Natural killer cell (primary cell): ENCODE results near the gene TRHDE. TPM values are rescaled to one million over a fixed set of nuclear protein-coding genes. Genes with fewer than 3 reads are reported as not detected.

Experiments
- ATAC-seq, 3 donors: fragments of 150-1000 bp in 2 of 3; fragments of 200-7000 bp in 1 of 3; cut with Tn5 transposase; 1 replicate in 1 of 3; 2 replicates in 2 of 3; pipeline ENCODE4 v1.10.0; 2021; ENCODE audit warnings: mild to moderate bottlenecking in 2 of 3, moderate library complexity in 2 of 3
- DNase-seq, 2 donors: peaks; one replicate each; pipeline versions ENCODE4 v3.0.0 to v3.0.0-alpha.2; 2013 to 2021; ENCODE audit warnings: mixed read lengths in 1 of 2
- H3K27ac ChIP-seq: one replicate; pipeline ENCODE4 v1.5.1; 2013; ENCODE audit warnings: mild to moderate bottlenecking, low read length
- H3K27me3 ChIP-seq: one replicate; pipeline ENCODE4 v1.6.1; 2013; ENCODE audit warnings: low read length; ENCODE audit not compliant: control insufficient read depth, insufficient read depth
- H3K36me3 ChIP-seq: one replicate; pipeline ENCODE4 v1.6.1; 2013; ENCODE audit warnings: low read length; ENCODE audit not compliant: control insufficient read depth, insufficient read depth
- H3K4me1 ChIP-seq: one replicate; pipeline ENCODE4 v1.6.1; 2013; ENCODE audit warnings: low read length; ENCODE audit not compliant: control insufficient read depth, insufficient read depth
- H3K4me3 ChIP-seq: one replicate; pipeline ENCODE4 v1.5.1; 2013; ENCODE audit warnings: low read length
- H3K9me3 ChIP-seq: one replicate; pipeline ENCODE4 v1.6.1; 2013; ENCODE audit warnings: low read length; ENCODE audit not compliant: control insufficient read depth, insufficient read depth
- H3K27ac Mint-ChIP-seq, 2 donors: one replicate each; pipeline ENCODE4 v1.8.0; 2022; ENCODE audit warnings: mild to moderate bottlenecking in 2 of 2, mixed read lengths in 2 of 2, moderate library complexity in 1 of 2
- H3K27me3 Mint-ChIP-seq, 2 donors: one replicate each; pipeline ENCODE4 v1.8.0; 2022; ENCODE audit warnings: low read depth in 2 of 2, mixed read lengths in 2 of 2
- H3K36me3 Mint-ChIP-seq: one replicate; pipeline ENCODE4 v1.8.0; 2022; ENCODE audit warnings: mixed read lengths
- H3K4me1 Mint-ChIP-seq, 2 donors: one replicate each; pipeline ENCODE4 v1.8.0; 2022; ENCODE audit warnings: mixed read lengths in 2 of 2
- H3K4me3 Mint-ChIP-seq: one replicate; pipeline ENCODE4 v1.8.0; 2022; ENCODE audit warnings: mild to moderate bottlenecking, moderate library complexity, mixed read lengths
- H3K9me3 Mint-ChIP-seq, 2 donors: one replicate each; pipeline ENCODE4 v1.8.0; 2022; ENCODE audit warnings: mixed read lengths in 2 of 2
- WGBS: methylation state at CpG from one replicate; pipeline ENCODE4 v1.1.7; 2013; ENCODE audit warnings: missing lambda C conversion rate; ENCODE audit not compliant: insufficient coverage; 5-methylcytosine and 5-hydroxymethylcytosine counted together
- intact Hi-C: fragments of 100-400 bp; cut with micrococcal nuclease; formaldehyde crosslinking; loops from one replicate; pipeline ENCODE4 v1.14.2; 2022
- total RNA-seq, 4 donors: library from RNA; stranded (reverse); fragments of 120-200 nt in 1 of 4; gene quantifications; one replicate each; pipeline versions ENCODE4 v1.2.3 to v1.2.4, GENCODE V29; 2013 to 2022
- TF ChIP-seq, protein P1 (sequence below): fragments of 200-600 bp; IDR thresholded peaks from one replicate; pipeline ENCODE4 v1.8.0; 2022; ENCODE audit warnings: antibody characterized with exemption

TRHDE gene, protein sequence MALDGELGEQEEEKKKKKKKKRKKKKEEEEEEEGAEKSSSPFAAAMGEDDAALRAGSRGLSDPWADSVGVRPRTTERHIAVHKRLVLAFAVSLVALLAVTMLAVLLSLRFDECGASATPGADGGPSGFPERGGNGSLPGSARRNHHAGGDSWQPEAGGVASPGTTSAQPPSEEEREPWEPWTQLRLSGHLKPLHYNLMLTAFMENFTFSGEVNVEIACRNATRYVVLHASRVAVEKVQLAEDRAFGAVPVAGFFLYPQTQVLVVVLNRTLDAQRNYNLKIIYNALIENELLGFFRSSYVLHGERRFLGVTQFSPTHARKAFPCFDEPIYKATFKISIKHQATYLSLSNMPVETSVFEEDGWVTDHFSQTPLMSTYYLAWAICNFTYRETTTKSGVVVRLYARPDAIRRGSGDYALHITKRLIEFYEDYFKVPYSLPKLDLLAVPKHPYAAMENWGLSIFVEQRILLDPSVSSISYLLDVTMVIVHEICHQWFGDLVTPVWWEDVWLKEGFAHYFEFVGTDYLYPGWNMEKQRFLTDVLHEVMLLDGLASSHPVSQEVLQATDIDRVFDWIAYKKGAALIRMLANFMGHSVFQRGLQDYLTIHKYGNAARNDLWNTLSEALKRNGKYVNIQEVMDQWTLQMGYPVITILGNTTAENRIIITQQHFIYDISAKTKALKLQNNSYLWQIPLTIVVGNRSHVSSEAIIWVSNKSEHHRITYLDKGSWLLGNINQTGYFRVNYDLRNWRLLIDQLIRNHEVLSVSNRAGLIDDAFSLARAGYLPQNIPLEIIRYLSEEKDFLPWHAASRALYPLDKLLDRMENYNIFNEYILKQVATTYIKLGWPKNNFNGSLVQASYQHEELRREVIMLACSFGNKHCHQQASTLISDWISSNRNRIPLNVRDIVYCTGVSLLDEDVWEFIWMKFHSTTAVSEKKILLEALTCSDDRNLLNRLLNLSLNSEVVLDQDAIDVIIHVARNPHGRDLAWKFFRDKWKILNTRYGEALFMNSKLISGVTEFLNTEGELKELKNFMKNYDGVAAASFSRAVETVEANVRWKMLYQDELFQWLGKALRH
- total RNA-seq = under 1 TPM in 1 of 3 donors, not detected in 2; 0.33 TPM
- total RNA-seq (2013) = 0.45 TPM

DNA sequence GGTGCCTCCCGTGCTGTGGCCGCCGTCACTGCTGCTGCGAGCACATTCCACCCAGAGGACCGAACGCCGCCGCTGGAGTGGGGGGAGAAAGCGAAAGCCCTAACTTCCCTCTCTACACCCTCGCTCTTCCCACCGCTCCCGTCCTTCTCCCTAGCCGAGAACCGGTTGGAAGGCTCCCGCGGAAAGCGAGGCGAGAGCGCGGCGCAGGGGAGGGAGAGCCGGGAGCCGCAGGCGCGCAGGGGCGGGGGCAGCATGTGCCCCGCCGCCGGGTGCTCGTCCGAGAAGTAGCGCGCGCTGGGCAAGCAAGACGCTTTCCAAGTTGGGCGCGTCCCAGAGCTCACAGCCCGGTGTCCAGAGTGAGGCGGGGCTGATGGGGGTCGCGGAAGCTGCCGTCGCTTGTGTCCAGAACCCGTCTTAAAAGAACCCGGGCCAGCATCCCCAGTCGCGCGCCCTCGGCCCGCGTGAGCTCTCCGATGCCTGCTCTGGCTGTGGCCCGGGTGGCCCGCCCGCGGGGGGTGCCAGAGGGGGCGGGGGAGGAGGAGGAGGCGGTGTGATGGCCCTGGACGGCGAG, at the start of gene TRHDE:
Gene TRHDE, plus strand, starts transcription at position 280 of the 571 bp plus-strand sequence. Its CDS starts 274 bp downstream, at position 554.
- peaks cover 25 to 41% of the 10 kb centered on the region in 2 donors for H3K27me3 Mint-ChIP-seq
- 2% methylated on average over 55 of the region's 60 CpGs for WGBS
- no peaks in the 10 kb centered on the region for H3K36me3 ChIP-seq
- no peaks in the 10 kb centered on the region for H3K4me1 Mint-ChIP-seq
- no peak within 1 kb of the TSS for H3K27ac ChIP-seq
- H3K36me3 Mint-ChIP-seq = no peaks in the 10 kb centered on the region
- no peak for DNase-seq
- H3K4me3 Mint-ChIP-seq = peak within 1 kb of the TSS; percentile 35
- peaks cover 12% of the 10 kb centered on the region for H3K4me1 ChIP-seq
- H3K9me3 ChIP-seq = no peaks in the 10 kb centered on the region
- no peak within 1 kb of the TSS for H3K27ac Mint-ChIP-seq
- no peaks in the 10 kb centered on the region for H3K9me3 Mint-ChIP-seq
- TF ChIP-seq, protein P1, sequence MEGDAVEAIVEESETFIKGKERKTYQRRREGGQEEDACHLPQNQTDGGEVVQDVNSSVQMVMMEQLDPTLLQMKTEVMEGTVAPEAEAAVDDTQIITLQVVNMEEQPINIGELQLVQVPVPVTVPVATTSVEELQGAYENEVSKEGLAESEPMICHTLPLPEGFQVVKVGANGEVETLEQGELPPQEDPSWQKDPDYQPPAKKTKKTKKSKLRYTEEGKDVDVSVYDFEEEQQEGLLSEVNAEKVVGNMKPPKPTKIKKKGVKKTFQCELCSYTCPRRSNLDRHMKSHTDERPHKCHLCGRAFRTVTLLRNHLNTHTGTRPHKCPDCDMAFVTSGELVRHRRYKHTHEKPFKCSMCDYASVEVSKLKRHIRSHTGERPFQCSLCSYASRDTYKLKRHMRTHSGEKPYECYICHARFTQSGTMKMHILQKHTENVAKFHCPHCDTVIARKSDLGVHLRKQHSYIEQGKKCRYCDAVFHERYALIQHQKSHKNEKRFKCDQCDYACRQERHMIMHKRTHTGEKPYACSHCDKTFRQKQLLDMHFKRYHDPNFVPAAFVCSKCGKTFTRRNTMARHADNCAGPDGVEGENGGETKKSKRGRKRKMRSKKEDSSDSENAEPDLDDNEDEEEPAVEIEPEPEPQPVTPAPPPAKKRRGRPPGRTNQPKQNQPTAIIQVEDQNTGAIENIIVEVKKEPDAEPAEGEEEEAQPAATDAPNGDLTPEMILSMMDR = no peak
- peaks cover 23% of the 10 kb centered on the region for H3K27me3 ChIP-seq
- ATAC-seq = no peak
- no peak within 1 kb of the TSS for H3K4me3 ChIP-seq
- intact Hi-C loops = no loop called here

DNA sequence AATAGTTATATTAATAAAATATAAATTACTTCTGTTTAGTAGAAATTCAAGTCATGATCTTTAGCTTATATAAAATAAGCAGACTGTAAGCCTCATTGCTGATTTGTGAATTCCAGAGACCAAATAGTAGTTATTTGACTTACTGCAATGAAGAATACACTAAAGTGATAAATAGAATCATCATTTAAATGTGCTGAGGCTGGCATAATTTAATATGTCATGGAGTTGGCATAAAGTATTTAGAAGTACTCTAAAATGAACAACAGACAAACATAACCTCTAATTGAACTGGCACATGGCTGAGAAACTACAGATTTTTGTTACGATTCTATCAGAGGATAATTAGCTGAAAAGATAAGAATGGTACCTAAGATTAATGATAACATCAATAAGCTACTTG, 45.7 kb upstream of the TRHDE start:
- no peaks in the 10 kb centered on the region for H3K4me1 Mint-ChIP-seq
- H3K4me1 ChIP-seq = no peaks in the 10 kb centered on the region
- ATAC-seq (no peak), DNase-seq (no peak)
- peaks cover 0 to 9% of the 10 kb centered on the region in 2 donors for H3K9me3 Mint-ChIP-seq
- H3K36me3 ChIP-seq = no peaks in the 10 kb centered on the region
- no peaks in the 10 kb centered on the region for H3K27me3 ChIP-seq
- H3K36me3 Mint-ChIP-seq = no peaks in the 10 kb centered on the region
- TF ChIP-seq, protein P1 = no peak
- H3K9me3 ChIP-seq = peaks cover 4% of the 10 kb centered on the region
- H3K4me3 ChIP-seq = no peak overlapping the region
- no peak overlapping the region for H3K4me3 Mint-ChIP-seq
- intact Hi-C loops = no loop called here
- no peaks in the 10 kb centered on the region for H3K27me3 Mint-ChIP-seq
- no peak overlapping the region for H3K27ac Mint-ChIP-seq
- H3K27ac ChIP-seq = no peak overlapping the region
- WGBS = no CpG with 5 or more reads among the region's 1 CpG

DNA sequence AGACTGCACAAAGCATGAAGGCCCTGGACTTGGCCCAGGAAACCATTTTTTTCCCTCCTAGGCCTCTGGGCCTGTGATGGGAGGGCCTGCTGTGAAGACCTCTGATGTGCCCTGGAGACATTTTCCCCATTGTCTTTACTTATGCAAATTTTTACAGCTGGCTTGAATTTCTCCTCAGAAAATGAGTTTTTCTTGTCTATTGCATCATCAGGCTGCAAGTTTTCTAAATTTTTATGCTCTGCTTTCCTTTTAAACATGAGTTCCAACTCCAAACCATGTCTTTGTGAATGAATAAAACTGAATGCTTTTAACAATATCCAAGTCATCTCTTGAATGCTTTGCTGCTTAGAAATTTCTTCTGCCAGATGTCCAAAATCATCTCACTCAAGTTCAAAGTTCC, 43.7 kb upstream of the TRHDE start:
- H3K4me1 Mint-ChIP-seq = no peaks in the 10 kb centered on the region
- intact Hi-C loops = no loop called here
- H3K36me3 ChIP-seq = no peaks in the 10 kb centered on the region

More for the DNA sequence above, 43.7 kb upstream of the TRHDE start:
- Mint-ChIP-seq H3K27ac (no peak overlapping the region), H3K36me3 (no peaks in the 10 kb centered on the region), H3K9me3 (peaks cover 0 to 11% of the 10 kb centered on the region in 2 donors), H3K4me3 (no peak overlapping the region), H3K27me3 (no peaks in the 10 kb centered on the region)
- H3K9me3 ChIP-seq = peaks cover 4% of the 10 kb centered on the region
- H3K27ac ChIP-seq = no peak overlapping the region
- H3K4me3 ChIP-seq = no peak overlapping the region
- DNase-seq (no peak), ATAC-seq (no peak)
- no peaks in the 10 kb centered on the region for H3K27me3 ChIP-seq
- no peaks in the 10 kb centered on the region for H3K4me1 ChIP-seq
- TF ChIP-seq, protein P1 = no peak
